ENCODE data around the gene PSMB10.

GRCh38 chr16:67945392-67945933 lies 8.8 kb upstream of the PSMB10 start:
- no peak for TF ChIP-seq CTCF (IDR thresholded peaks at IDR 0.05)
- TF ChIP-seq POLR2A (IDR thresholded peaks at IDR 0.05) = no peak
